Brain microvascular endothelial cell (primary cell): ENCODE measurements around the gene MTCH2.

ENCODE experiments used
- DNase-seq: peaks from one replicate; pipeline ENCODE4 v3.0.0-alpha.2; 2020
- H3K27ac ChIP-seq: fragments of 250-450 bp; sonication (Bioruptor Pico); 2 replicates; pipeline ENCODE4 v1.5.1; 2020; ENCODE audit warnings: mild to moderate bottlenecking, moderate library complexity
- H3K27me3 ChIP-seq: fragments of 250-450 bp; sonication (Bioruptor Pico); replicated peaks from 2 replicates; pipeline ENCODE4 v1.5.1; 2020; ENCODE audit warnings: mild to moderate bottlenecking
- H3K36me3 ChIP-seq: fragments of 250-450 bp; sonication (Bioruptor Pico); replicated peaks from 2 replicates; pipeline ENCODE4 v1.5.1; 2020; ENCODE audit warnings: mild to moderate bottlenecking
- H3K4me3 ChIP-seq: 2 replicates; pipeline ENCODE4 v1.5.1; 2011; ENCODE audit warnings: low read depth, mild to moderate bottlenecking, control low read depth, low read length, moderate library complexity
- CTCF ChIP-seq: IDR thresholded peaks from 2 replicates; pipeline ENCODE4 v1.5.1; 2011; ENCODE audit warnings: low read depth, mild to moderate bottlenecking, moderate library complexity, low read length, control low read depth, inconsistent platforms; ENCODE audit errors: missing control alignments
- in situ Hi-C: cut with HindIII; loops from 2 replicates; pipeline ENCODE4 v1.10.0; 2017; ENCODE audit warnings: low sequenced_read_pairs, low pct_ligation_motif_present

The MTCH2 gene

GRCh38 chr11:47570651-47571356, 71.6 kb downstream of the MTCH2 start:
- DNase-seq, result no peak
- H3K36me3 ChIP-seq, result peaks cover 33% of the 10 kb centered on the region
- TF ChIP-seq CTCF, result no peak
- no peak overlapping the region for H3K4me3 ChIP-seq
- no peaks in the 10 kb centered on the region for H3K27me3 ChIP-seq
- in situ Hi-C loops, result no loop called here
- no peak overlapping the region for H3K27ac ChIP-seq

DNA sequence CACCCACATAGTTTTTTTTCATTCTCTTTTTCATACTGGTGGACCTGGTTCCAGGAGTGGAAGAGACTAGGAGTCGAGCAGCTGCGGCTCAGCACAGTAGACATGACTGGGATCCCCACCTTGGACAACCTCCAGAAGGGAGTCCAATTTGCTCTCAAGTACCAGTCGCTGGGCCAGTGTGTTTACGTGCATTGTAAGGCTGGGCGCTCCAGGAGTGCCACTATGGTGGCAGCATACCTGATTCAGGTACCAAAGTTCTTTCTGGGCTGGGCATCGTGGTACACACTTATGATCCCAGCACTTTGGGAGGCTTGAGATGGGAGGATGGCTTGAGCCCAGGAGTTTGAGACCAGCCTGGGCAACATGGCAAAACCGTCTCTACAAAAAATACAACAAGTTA, 72.7 kb downstream of the MTCH2 start:
- in situ Hi-C loops, result no loop called here
- Histone ChIP-seq H3K27me3 (no peaks in the 10 kb centered on the region), H3K27ac (no peak overlapping the region), H3K36me3 (peaks cover 30% of the 10 kb centered on the region), H3K4me3 (no peak overlapping the region)
- DNase-seq, result no peak
- TF ChIP-seq CTCF, result no peak
